Uterus (tissue), 2 donors: Measurements from ENCODE around the gene RIPOR2.

ENCODE experiments used
- CTCF ChIP-seq, 4 experiments: fragments of 200-600 bp in 2 of 4; fragments of 450-650 bp in 2 of 4; sonication (generic) in 2 of 4; IDR thresholded peaks; one replicate each; pipeline ENCODE4 v1.5.1; 2016 to 2019; ENCODE audit warnings: antibody characterized with exemption in 4 of 4, mild to moderate bottlenecking in 2 of 4, moderate library complexity in 1 of 4
- POLR2A ChIP-seq, 2 donors: fragments of 450-650 bp; IDR thresholded peaks; one replicate each; pipeline ENCODE4 v1.6.1; 2016; ENCODE audit warnings: antibody characterized with exemption in 2 of 2, mild to moderate bottlenecking in 1 of 2, moderate library complexity in 1 of 2

GRCh38 chr6:24898676-24899075, 37.1 kb downstream of the RIPOR2 start:
- TF ChIP-seq CTCF (IDR thresholded peaks at IDR 0.05) (no peak), POLR2A (IDR thresholded peaks at IDR 0.05) (no peak)
